ENCODE results near the gene MMP25.

GRCh38 chr16:3012246-3012645 is 34.1 kb upstream of the MMP25 start:
- TF ChIP-seq, protein P1, sequence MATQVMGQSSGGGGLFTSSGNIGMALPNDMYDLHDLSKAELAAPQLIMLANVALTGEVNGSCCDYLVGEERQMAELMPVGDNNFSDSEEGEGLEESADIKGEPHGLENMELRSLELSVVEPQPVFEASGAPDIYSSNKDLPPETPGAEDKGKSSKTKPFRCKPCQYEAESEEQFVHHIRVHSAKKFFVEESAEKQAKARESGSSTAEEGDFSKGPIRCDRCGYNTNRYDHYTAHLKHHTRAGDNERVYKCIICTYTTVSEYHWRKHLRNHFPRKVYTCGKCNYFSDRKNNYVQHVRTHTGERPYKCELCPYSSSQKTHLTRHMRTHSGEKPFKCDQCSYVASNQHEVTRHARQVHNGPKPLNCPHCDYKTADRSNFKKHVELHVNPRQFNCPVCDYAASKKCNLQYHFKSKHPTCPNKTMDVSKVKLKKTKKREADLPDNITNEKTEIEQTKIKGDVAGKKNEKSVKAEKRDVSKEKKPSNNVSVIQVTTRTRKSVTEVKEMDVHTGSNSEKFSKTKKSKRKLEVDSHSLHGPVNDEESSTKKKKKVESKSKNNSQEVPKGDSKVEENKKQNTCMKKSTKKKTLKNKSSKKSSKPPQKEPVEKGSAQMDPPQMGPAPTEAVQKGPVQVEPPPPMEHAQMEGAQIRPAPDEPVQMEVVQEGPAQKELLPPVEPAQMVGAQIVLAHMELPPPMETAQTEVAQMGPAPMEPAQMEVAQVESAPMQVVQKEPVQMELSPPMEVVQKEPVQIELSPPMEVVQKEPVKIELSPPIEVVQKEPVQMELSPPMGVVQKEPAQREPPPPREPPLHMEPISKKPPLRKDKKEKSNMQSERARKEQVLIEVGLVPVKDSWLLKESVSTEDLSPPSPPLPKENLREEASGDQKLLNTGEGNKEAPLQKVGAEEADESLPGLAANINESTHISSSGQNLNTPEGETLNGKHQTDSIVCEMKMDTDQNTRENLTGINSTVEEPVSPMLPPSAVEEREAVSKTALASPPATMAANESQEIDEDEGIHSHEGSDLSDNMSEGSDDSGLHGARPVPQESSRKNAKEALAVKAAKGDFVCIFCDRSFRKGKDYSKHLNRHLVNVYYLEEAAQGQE (IDR thresholded peaks at IDR 0.05; ENCODE audit: insufficient read depth in 1 of 2, low read depth in 2 of 2, low read length in 2 of 2) = no peak
- no peak for TF ChIP-seq POLR2AphosphoS5 (IDR thresholded peaks at IDR 0.05; ENCODE audit: low read depth, low read length)
